Measurements from ENCODE around the gene HEXB.

HEXB gene

GRCh38 chr5:74684900-74685851 lies at the start of gene HEXB:
Gene HEXB (plus strand): TSS chr5:74685233. CDS start chr5:74685261, 28 bp downstream.
- peak; percentile 69 for DNase-seq (ENCODE audit: low read depth)

- DNase-seq (ENCODE audit: low read depth) = no peak
Observed at GRCh38 chr5:74636149-74636548, 48.9 kb upstream of the HEXB start.

- no peak for DNase-seq (ENCODE audit: low read depth)
Observed at GRCh38 chr5:74636552-74636951, 48.5 kb upstream of the HEXB start.

GRCh38 chr5:74638544-74638969 lies 46.5 kb upstream of the HEXB start:
- no peak for DNase-seq (ENCODE audit: low read depth)

- no peak for DNase-seq (ENCODE audit: low read depth)
Observed at GRCh38 chr5:74638970-74639806, 45.8 kb upstream of the HEXB start.

- no peak for DNase-seq (ENCODE audit: low read depth)
Observed at GRCh38 chr5:74639807-74640449, 45.1 kb upstream of the HEXB start.

GRCh38 chr5:74640450-74640953 lies 44.5 kb upstream of the HEXB start, which contains the start of gene ENC1:
Gene ENC1 (minus strand): TSS chr5:74640728. CDS start chr5:74636485, 4,243 bp downstream.
- peak; percentile 31 for DNase-seq (ENCODE audit: low read depth)

- DNase-seq (ENCODE audit: low read depth) = no peak
Observed at GRCh38 chr5:74640954-74641734, 43.9 kb upstream of the HEXB start.

- no peak for DNase-seq (ENCODE audit: low read depth)
Observed at GRCh38 chr5:74641735-74642542, 43.1 kb upstream of the HEXB start.

GRCh38 chr5:74642543-74642863 lies 42.5 kb upstream of the HEXB start:
- no peak for DNase-seq (ENCODE audit: low read depth)

GRCh38 chr5:74643111-74643562 lies 41.9 kb upstream of the HEXB start:
- DNase-seq (ENCODE audit: low read depth) = no peak

- DNase-seq (ENCODE audit: low read depth) = no peak
Observed at GRCh38 chr5:74647096-74647495, 37.9 kb upstream of the HEXB start.

GRCh38 chr5:74648835-74649293 lies 36.2 kb upstream of the HEXB start:
- DNase-seq (ENCODE audit: low read depth) = no peak

GRCh38 chr5:74649421-74649973 lies 35.5 kb upstream of the HEXB start:
- DNase-seq (ENCODE audit: low read depth) = no peak

GRCh38 chr5:74651710-74652109 lies 33.3 kb upstream of the HEXB start:
- DNase-seq (ENCODE audit: low read depth) = no peak

- DNase-seq (ENCODE audit: low read depth) = no peak
Observed at GRCh38 chr5:74652576-74652975, 32.5 kb upstream of the HEXB start.

- DNase-seq (ENCODE audit: low read depth) = no peak
Observed at GRCh38 chr5:74653991-74654390, 31.0 kb upstream of the HEXB start.

- no peak for DNase-seq (ENCODE audit: low read depth)
Observed at GRCh38 chr5:74655206-74655605, 29.8 kb upstream of the HEXB start.

- DNase-seq (ENCODE audit: low read depth) = no peak
Observed at GRCh38 chr5:74655716-74656115, 29.3 kb upstream of the HEXB start.

- DNase-seq (ENCODE audit: low read depth) = no peak
Observed at GRCh38 chr5:74657165-74657564, 27.9 kb upstream of the HEXB start.

Measured in stimulated activated CD8-positive, alpha-beta memory T cell treated with anti-CD3 and anti-CD28 coated beads, Interleukin-7, amount 100 ng/mL, for 24 hours (primary cell).